GM12891 (cell line): ENCODE measurements around the gene B4GALT5.
"Not testable (repeated sequence)": the region's sequence is repeated elsewhere in the genome, so short reads cannot be mapped to it uniquely, and the experiment has no call there.

Experiments
- POLR2AphosphoS5 ChIP-seq: IDR thresholded peaks from 2 replicates; pipeline ENCODE4 v1.6.1; 2011; ENCODE audit warnings: low read depth, low read length, control low read depth
- SPI1 ChIP-seq: IDR thresholded peaks from 2 replicates; pipeline ENCODE4 v1.6.1; 2011; ENCODE audit warnings: low read depth, low read length, control low read depth
- TAF1 ChIP-seq: IDR thresholded peaks from 2 replicates; pipeline ENCODE4 v1.6.1; 2011; ENCODE audit warnings: low read depth, low read length, control low read depth

GRCh38 chr20:49723758-49724157, 10.1 kb upstream of the B4GALT5 start:
- not testable (repeated sequence) for TF ChIP-seq POLR2AphosphoS5, TAF1, SPI1
